GM19240 (cell line): ENCODE measurements around the gene ERCC6L2.

Experiments
- DNase-seq: peaks from one replicate; pipeline ENCODE4 v3.0.0; 2011; ENCODE audit warnings: low spot score; ENCODE audit not compliant: insufficient read length

ERCC6L2 gene, protein sequence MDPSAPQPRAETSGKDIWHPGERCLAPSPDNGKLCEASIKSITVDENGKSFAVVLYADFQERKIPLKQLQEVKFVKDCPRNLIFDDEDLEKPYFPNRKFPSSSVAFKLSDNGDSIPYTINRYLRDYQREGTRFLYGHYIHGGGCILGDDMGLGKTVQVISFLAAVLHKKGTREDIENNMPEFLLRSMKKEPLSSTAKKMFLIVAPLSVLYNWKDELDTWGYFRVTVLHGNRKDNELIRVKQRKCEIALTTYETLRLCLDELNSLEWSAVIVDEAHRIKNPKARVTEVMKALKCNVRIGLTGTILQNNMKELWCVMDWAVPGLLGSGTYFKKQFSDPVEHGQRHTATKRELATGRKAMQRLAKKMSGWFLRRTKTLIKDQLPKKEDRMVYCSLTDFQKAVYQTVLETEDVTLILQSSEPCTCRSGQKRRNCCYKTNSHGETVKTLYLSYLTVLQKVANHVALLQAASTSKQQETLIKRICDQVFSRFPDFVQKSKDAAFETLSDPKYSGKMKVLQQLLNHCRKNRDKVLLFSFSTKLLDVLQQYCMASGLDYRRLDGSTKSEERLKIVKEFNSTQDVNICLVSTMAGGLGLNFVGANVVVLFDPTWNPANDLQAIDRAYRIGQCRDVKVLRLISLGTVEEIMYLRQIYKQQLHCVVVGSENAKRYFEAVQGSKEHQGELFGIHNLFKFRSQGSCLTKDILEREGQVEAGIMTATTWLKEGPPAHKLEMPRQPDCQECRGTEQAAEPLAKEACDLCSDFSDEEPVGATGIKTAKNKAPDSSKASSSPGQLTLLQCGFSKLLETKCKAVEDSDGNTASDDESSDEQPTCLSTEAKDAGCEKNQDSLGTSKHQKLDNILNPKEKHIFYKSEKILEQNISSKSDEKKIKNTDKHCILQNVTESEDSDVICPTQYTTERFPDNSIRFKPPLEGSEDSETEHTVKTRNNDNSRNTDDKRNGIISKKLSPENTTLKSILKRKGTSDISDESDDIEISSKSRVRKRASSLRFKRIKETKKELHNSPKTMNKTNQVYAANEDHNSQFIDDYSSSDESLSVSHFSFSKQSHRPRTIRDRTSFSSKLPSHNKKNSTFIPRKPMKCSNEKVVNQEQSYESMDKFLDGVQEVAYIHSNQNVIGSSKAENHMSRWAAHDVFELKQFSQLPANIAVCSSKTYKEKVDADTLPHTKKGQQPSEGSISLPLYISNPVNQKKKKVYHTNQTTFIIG (N-terminal part only)

DNA sequence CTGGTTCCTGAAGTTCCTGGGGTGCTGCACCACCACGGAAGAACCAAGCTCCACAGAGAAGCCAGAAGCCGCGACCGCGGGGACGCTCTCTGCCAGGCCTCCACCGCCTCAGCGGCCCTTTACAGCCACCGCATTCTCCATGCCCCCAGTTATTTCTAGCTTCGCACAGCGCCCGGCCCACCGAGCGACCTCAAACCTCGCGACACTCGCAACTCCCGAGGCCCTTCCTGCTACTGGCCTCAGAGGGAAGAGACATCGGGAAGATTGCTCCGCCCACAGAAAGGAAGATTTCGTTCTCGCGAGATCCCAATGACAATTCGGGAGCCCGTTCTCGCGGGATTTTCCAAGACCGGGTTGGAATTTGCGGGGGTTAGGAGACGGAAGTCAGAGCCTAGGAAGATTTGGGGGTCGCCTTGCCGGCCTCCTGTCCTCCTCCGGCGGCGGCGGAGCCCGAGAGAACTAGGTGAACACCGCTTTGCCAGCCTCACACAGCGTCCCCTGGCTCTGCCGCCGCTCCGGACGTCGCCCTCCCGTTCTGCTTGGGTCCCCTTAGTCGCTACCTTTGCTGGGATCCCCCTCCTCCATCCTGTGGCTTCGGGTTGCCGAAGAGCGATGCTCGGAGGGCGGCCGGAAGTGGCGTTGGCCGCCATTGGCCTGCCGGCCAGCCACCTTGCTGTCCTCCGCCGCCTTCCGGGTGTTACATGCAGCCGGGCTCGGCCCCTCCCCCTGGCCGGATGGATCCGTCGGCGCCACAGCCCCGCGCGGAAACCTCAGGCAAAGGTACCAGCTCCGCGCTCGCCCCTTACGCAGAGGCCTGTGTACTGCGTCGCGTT lies at the start of gene ERCC6L2:
ERCC6L2 (plus strand) TSS at position 387 of the 833 bp plus-strand sequence; CDS start at position 735, 348 bp downstream.
- DNase-seq: peak; percentile 51

DNA sequence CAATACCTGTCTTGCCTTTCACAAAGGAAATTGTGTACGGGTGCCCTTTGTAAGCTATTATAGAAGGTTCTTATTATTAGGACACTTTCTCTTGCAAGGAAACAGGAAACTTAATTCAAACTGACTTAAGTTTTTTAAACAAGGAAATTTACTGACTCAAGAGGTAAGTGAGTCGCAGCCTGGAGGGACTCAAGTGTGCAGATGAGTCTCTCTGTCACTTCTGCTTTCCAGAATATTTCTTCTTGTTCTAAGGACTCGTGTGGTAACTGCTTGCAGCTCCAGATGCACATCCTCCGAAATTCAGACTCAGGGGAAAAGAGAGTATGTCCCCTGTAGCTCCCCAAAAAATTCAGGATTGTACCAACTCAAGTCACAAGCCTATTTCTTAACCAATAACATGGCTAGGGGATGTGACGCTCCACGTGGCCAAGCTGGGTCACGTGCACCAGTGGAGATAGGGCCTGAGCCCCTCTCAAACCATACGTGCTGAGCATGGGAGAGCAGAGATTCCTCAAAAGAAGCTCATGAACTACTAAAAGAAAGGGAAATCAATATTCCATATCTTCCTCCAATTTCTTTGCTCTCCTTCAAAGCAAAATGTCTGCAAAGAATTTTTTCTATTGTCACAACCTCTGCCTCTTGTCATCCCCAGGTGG lies 49.2 kb upstream of the ERCC6L2 start:
- no peak for DNase-seq

DNA sequence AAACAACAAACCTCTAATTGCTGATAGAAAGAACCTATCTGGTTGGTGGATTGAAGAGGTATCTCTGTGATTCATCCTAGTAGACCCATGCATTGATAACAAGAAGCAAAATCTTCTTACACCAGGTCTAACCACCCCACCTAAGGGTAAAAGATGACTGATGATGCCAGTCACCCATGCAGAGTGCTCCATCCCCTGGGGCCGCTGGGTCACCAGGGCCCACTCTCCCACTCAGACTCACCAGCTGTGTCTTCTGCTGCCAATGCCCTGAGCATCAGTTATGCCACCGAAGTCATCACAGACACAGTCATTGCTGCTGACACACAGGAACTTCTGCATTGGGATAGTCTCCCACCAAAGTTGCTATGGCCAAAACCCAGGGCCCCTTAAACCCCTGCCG lies 44.7 kb upstream of the ERCC6L2 start:
- DNase-seq: no peak

DNA sequence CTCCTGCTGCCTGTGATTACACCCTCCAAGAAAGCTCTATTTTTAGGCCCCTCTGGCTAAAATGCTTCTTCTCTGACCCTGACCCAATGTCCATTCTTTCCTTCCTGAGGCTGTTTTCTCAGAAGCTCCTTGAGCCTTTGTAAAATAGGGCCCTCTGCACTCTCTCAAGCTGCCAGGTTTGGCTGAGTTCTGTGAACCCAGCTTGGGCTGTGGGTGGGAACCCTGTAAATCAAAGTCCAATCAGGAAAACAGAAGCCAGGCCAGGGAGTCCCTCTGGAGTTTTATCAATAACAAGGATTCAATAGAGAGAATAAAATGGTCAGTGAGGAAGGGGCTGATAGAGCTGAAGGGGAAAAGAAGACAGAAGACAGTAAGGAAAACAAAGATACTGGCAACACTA lies 43.7 kb upstream of the ERCC6L2 start:
- DNase-seq: no peak

DNA sequence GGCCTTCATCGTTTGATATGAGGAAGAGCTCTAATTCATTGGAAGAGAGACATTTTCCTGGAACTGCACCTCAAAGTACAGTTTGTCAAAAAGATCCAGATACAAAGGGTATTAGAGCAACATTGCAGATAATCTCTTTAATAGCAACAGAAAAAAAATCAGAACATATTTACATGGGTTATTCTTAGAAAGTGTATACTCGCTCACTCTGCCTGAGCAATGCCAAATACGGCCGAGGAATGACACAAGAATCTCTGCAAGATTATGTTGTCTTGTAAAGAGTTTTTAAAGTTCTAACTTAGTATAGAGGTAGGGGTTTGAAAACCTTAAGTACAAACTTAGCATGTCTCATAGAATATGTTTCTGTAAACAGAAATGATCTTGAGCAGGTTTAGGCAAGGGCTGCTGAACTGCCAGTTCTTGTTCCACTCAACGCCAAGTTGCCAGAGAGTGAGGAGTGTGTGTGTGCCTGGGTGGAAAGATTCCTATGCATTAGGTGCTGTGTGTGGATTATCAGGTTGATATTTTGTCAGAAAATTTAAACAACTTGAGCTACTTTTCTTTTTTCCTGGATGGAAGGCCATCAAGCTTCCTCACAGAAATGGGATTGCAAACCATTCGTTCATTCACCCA lies 41.8 kb upstream of the ERCC6L2 start:
- DNase-seq: no peak

DNA sequence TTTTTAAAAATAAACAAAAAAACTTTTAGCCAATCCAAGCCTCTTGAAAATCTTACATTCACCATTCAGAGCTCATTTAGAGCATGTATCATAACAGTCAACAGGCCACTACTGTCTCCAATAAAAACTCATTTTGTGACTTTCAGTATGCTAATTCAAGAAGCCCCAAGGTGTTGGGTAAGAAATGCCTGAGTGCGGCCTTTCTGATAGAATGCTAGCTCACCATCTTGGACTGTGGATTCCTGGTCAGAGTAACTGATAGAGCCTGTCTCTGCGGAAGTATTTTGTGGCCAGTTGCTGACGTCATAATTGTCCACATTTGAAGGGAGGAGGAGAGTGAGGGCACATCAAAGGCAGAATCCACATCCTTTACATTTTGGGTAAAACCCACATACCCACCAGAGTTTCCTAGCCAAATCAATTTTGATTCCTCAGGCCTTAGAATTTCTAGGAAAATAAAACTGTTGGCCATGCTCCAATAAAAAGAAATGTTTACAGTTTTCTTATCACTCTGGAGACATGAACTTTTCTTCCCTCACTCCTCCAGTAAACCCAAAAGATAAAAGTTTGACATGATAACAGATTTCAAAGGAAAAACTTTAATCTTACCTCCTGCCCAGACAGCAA lies 41.1 kb upstream of the ERCC6L2 start:
- DNase-seq: no peak

DNA sequence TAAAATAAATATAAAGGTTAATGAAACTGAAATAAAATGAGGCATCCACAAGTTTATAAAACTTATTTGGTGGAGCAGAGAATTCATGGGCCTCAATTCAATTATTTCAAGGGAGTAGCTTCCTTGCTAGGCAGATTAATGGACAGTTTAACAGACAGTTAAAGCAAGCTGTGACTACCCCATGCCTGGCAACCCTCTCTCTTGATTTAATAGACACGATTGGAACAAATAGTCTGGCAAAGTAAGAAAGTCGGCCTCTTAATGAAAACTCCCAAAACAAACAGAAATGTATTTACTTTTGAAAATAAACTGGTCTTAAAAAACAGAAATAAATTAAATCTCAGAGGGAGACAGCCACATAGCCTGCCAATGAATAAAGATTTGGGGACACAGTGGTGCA lies 40.1 kb upstream of the ERCC6L2 start:
- no peak for DNase-seq

DNA sequence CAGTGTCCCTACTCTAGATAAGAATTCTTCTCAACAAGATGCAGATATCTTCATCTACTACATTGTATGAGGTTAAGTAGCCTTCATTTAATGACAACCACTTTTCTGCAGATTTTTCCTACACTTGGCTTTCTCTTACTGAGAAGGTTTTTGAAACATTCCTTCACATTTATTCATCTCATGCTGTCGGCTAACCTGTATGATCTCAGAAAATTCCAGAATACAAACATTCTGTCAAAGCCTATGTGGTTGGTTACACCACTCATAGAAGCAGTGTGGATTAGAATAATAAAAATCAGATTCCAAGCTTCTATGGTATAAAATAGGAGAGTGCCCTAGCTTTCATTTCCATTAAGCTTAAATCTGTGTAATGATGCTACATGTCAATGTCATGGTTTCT lies 39.4 kb upstream of the ERCC6L2 start:
- no peak for DNase-seq

DNA sequence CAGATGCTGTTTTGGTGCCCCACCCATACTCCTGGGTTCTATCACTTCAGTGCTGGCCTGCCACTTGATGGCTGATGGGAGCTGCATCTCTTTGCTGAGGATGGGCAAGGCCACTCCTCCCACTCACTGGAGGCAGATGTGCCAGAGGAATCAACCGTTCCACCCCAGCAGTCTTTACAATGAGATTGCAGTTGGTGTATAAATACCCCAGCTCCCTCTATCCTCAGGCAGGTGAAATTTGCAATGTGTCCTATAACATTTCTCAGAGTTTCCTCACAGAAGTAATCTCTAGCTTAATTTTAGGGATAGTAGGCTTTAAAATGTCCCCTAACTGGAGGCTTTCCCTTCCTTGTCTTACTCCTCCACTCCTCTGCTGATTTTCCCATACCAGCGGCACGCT lies 36.5 kb upstream of the ERCC6L2 start:
- DNase-seq: no peak

DNA sequence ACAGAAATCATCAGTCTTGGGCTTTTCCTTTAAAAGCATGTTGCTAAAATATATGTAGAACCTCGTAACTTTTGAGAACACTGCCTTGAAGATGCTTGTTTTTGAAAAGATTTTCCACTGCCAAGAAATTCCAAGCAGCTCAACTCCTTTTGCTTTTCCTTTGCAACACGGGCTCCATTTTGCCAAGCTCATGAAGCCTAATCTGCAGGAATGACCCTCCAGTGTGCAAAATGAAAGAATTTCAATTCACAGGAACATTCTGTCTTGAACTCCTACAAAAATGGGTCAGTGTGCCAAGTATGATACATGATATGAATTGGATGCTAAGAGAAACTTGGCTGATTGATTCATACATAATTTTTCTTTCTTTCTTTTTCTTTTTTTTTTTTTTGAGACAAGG lies 35.4 kb upstream of the ERCC6L2 start:
- DNase-seq: no peak

DNA sequence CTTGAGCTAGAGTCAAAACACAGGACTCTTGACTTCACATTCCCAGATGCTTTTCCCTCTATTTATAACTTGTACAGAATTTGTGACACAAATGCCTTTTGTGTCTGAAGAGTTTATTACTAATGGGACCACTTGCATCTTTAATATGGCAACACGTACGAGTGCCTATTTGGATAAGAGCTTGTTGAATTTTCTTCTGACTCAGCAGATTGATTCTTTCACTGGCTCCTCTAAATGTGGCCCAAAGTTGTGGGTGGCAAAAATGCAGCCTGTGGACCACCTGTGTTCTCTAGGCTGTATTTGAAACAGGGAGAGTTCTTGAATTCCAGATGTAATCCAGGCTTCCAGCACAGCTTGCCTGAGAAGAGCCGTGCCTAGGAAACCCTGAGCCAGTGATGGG lies 34.1 kb upstream of the ERCC6L2 start:
- DNase-seq: no peak

DNA sequence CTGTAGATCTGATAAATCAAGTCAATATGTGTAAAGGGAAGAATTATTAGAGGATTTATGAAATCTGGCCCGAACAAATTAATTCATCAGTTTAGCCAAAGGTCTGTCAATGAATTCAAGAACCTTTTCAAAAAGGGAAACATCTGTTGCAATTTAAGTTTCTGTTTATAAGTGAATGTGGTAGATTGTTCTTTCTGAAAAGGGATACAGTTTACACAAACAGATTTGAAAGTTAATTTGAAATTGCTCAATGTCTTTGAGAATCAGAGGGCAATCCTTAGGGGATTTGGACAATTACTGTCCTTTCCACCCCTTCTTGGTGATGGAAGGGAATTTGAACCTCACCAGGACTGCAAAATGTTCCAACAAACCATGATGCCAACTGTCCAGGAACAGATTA lies 29.7 kb upstream of the ERCC6L2 start:
- DNase-seq: no peak

DNA sequence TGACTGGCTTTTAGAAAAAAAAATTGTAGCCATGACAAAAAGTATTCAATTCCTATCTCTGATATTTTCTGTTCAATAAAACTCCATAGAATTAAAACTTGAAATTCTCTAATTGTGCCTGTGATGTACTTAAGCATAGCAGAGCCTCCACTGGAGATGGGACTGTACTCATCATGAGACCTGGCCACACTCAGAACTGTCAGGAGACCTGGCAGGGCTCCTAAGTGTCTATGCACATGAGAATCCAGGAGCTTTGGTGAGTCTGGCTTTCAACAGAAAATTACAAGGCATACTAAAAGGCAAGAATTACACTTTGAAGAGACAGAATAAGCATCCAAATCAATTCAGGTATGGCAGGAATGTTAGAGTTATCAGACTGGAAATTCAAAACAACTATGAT lies 26.7 kb upstream of the ERCC6L2 start:
- no peak for DNase-seq

DNA sequence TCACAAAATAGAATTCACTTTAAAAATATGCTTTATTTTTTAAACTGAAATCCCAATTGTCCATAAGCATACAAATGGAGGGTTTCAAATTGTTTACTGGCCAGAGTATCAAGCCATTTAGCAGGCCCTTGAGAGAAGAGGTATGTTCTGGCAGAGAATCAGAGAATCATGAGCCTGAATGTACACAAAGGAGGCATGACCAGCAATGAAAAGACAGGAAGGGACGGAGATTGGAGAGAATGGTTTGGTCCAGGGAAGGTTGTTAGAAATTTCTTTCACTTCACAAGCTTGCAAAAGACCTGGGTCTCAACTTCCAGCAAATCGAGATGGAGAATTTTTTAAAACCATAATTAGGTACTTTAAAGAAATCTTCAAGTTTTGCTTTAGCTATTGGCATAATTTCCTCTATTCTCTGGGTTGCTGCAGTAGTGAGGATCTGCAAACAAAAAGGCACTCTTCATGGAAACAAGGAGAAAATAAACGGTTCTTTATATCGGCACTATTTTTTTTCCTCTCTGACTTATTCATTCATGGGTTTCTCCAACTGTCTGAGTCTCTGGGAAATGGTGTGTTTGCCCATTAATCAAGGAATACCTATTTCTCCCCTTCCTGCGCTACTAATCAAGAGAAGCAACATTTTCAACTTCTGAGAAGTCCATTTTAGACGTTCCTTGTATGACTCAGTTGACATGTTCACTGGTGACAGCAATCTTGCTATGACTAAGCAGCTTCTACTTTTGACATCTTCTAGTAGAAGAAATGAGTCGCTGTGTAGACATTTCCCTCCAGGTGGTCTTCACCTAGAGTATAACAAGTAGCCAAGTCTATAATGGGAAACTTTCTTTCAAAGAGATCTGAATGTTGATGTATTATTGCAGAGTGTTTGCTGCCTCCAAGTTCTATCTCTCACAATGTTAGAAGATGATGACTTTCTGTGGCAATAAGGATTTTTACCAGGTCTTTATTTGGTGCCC lies 23.1 kb upstream of the ERCC6L2 start:
- DNase-seq: peak; percentile 40

DNA sequence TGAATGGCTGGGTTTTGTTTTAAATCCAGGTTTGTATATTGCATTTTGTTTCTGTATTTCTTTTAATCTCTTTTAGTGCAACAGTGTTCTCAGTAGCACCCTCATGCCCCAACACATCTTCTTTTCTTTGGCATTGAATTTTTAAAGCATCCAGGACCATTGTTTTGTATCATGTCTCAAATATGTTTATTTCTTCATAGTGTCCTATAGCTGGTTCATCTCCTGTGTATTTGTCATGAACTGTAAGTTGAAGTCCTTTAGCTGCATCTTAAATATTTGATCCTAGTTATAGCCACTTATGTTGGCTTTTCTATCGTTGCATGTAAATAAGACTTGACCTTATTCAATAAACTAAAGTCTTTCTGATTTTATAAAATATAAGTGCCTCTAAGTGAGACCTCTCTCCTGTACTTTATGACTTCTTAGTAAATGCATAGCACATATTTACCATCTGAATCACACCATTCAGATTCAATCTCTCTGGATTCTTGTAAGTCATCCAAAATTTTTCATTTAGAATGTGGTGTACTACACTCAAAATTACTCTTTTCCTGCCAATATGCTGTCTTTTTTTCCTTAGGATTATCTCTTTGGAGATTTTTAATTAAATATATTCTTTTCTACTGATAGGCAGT lies 21.0 kb upstream of the ERCC6L2 start:
- DNase-seq: no peak

DNA sequence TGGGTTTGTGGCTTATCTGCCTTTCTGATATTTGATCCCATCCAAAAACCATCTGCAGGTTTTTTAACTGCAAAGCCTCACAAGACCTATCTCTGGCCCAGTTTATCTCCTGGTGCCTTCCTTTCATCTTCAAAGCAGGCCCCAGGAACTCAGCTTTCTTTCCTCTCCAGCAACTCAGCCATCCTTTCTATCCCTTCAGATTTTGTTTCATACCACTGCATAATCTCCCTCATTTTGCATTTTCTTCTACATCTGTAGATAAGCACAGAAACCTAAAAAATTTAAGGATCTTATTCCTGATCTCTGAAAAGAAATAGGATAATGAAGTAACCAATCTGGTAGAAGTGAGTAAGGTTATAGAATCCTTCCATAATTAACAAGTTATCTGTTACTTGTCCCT lies 19.5 kb upstream of the ERCC6L2 start:
- no peak for DNase-seq

DNA sequence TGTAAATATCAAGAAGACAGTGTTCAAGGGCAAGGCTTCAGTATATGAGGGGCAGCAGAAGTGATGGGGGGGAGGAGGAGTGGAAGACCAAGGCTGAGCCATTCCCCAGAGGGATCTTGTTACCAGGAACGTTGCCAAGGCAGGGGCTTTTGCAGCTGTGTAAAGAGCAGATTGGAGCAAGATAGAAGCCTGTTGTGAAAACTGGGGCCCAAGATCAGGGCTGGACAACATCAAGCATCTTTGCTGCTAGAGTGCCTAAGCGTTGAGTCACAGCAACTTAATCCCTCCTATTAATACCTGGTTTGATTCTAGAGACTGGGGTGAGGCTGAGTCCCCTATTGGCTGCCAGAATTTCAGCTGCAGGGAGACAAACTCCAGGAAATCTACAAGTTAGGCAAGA lies 18.4 kb upstream of the ERCC6L2 start:
- no peak for DNase-seq

DNA sequence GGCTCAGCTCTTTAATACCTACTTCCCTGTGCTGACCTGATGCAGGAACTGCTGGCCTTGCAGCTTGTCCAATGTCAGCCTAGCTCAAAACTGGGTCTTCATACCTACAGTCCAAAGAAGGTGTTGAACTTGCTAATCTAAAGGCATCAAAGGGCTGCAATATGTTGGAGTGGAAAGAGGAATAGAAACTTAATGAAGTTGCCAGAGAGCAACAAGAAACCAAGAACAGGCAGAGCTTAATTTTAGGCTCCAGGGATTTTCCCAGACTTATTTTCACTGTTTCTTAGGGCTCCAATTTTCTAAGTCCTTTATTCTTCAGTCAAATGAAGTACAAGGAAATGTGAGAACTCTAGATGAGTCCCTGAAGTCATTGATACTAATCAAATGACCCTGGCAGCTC lies 17.6 kb upstream of the ERCC6L2 start:
- DNase-seq: no peak
